Progenitor cell of endocrine pancreas (in vitro differentiated cells): Measurements from ENCODE around the gene TSPAN15. TPM values are rescaled to one million over a fixed set of nuclear protein-coding genes. Genes with fewer than 3 reads are reported as not detected.

Source experiments
- DNase-seq: peaks from one replicate; pipeline ENCODE4 v3.0.0; 2021; ENCODE audit warnings: low spot score; ENCODE audit not compliant: unreplicated experiment
- H3K27ac Mint-ChIP-seq: 2 replicates; pipeline ENCODE4 v1.8.0; 2021; ENCODE audit warnings: mild to moderate bottlenecking, moderate library complexity, mixed read lengths
- H3K27me3 Mint-ChIP-seq: 2 replicates; pipeline ENCODE4 v1.8.0; 2021; ENCODE audit warnings: mixed read lengths
- H3K36me3 Mint-ChIP-seq: 2 replicates; pipeline ENCODE4 v1.8.0; 2022; ENCODE audit warnings: mixed read lengths; ENCODE audit not compliant: insufficient read depth
- H3K4me1 Mint-ChIP-seq: 2 replicates; pipeline ENCODE4 v1.8.0; 2021; ENCODE audit warnings: low read depth, mixed read lengths
- H3K4me3 Mint-ChIP-seq: 2 replicates; pipeline ENCODE4 v1.8.0; 2021; ENCODE audit warnings: low read depth, mild to moderate bottlenecking, moderate library complexity, mixed read lengths
- H3K9me3 Mint-ChIP-seq: 2 replicates; pipeline ENCODE4 v1.8.0; 2021; ENCODE audit warnings: low read depth, mixed read lengths
- total RNA-seq: library from RNA; stranded (reverse); gene quantifications from 2 replicates; pipeline ENCODE4 v1.2.1, GENCODE V29; 2021
- TF ChIP-seq, protein P1 (sequence below): fragments of 200-600 bp; sonication (generic); IDR thresholded peaks from one replicate; pipeline ENCODE4 v1.5.0; 2021; ENCODE audit warnings: antibody characterized with exemption, mild to moderate bottlenecking; ENCODE audit not compliant: unreplicated experiment

The TSPAN15 gene
- total RNA-seq, 1 donor from 2014 or later, result 14.7 TPM

DNA sequence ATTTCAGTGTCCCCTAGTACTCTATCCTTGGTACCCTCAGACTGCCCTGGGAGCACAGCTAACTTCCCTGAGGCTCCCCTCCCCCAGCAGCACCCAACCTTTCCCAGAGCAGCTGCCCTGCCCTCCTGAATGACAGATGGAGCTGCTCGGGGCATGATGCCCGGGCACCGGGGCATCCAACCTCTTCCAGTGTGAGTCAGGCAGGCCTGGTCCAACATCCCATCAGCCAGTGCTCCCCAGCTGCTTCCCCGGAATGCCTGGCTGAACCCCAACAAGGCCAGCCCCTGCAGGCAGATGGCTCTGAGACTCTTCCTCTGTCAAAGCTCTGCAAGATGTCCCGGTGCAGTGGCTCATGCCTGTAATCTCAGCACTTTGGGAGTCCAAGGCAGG, 11.9 kb upstream of the TSPAN15 start:
- TF ChIP-seq, protein P1, sequence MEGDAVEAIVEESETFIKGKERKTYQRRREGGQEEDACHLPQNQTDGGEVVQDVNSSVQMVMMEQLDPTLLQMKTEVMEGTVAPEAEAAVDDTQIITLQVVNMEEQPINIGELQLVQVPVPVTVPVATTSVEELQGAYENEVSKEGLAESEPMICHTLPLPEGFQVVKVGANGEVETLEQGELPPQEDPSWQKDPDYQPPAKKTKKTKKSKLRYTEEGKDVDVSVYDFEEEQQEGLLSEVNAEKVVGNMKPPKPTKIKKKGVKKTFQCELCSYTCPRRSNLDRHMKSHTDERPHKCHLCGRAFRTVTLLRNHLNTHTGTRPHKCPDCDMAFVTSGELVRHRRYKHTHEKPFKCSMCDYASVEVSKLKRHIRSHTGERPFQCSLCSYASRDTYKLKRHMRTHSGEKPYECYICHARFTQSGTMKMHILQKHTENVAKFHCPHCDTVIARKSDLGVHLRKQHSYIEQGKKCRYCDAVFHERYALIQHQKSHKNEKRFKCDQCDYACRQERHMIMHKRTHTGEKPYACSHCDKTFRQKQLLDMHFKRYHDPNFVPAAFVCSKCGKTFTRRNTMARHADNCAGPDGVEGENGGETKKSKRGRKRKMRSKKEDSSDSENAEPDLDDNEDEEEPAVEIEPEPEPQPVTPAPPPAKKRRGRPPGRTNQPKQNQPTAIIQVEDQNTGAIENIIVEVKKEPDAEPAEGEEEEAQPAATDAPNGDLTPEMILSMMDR, result no peak
- no peak for DNase-seq
- H3K9me3 Mint-ChIP-seq, result no peaks in the 10 kb centered on the region
- H3K4me3 Mint-ChIP-seq, result no peak overlapping the region
- H3K36me3 Mint-ChIP-seq, result no peaks in the 10 kb centered on the region
- peaks cover 8% of the 10 kb centered on the region for H3K4me1 Mint-ChIP-seq
- H3K27me3 Mint-ChIP-seq, result peaks cover 18% of the 10 kb centered on the region
- no peak overlapping the region for H3K27ac Mint-ChIP-seq

DNA sequence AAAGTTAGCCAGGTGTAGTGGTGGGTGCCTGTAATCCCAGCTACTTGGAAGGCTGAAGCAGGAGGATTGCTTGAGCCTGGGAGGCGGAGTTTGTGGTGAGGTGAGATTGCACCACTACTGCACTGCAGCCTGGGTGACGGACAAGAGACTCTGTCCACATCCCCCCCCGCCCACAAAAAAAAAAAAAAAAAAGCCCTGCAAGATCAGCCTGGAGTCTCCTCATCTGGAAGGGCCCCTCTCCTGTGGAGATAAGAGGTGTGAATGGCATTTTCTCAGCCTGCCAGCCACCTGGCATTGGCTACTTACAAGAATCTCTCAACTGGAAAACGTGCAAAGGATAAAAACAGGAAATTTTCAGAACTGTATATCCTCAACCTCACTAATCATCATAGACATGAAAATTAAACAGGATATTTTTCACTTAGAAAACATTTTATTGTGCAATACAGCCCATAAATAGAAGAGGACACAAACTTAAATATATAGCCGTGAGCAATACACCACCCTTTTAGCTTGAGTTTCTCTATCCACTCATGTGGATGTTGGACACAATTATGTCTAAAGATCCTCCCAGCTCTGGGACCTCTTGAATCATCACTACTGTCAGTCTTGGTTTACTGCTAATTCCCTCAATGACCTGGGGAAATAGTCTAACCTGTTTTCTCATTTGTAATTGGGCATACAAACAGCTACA, 11.3 kb upstream of the TSPAN15 start:
- Mint-ChIP-seq H3K27ac (no peak overlapping the region), H3K36me3 (no peaks in the 10 kb centered on the region), H3K9me3 (no peaks in the 10 kb centered on the region), H3K4me1 (peaks cover 8% of the 10 kb centered on the region), H3K4me3 (no peak overlapping the region), H3K27me3 (peaks cover 18% of the 10 kb centered on the region)
- DNase-seq, result no peak
- TF ChIP-seq, protein P1, result no peak

DNA sequence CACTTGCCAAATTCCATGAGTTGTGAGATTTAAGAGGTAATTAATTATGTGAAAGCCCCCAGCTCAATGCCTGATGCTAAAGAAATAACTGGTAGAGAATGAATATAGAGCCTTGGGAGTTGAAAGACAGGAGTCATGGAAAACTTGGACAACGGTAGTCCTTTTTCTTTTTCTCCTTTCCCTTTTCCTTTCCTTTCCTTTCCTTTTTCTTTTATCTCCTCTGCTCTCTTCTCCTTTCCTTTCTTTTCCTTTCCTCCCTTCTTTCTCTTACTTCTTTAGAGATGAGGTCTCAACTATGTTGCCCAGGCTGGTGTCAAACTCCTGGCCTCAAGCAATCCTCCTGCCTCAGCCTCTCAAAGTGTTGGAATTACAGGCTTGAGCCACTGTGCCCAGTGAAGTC, 7.9 kb upstream of the TSPAN15 start:
- no peaks in the 10 kb centered on the region for H3K36me3 Mint-ChIP-seq
- TF ChIP-seq, protein P1, result no peak
- no peaks in the 10 kb centered on the region for H3K9me3 Mint-ChIP-seq
- peaks cover 7% of the 10 kb centered on the region for H3K27me3 Mint-ChIP-seq
- no peak for DNase-seq
- no peak overlapping the region for H3K4me3 Mint-ChIP-seq
- no peak overlapping the region for H3K27ac Mint-ChIP-seq
- peaks cover 15% of the 10 kb centered on the region for H3K4me1 Mint-ChIP-seq

DNA sequence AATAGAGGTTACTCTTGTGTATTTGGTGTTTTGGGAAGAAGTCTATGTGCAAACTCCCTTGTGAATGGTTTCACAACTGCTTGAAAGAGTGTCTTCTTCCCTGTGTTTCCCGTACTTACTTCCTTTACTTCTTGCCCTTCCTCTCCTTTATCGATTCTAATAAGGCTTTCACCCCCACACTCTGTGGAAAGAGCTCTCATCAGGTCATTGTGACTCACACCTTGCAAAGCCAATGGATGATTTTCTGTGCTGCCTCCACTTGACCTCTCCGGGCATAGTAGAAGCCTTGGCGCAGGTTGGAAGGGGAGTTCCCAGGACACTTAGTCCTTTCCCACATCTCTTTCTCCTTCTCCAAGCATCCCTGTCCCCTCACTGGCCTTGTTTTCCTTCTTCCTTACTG, 6.2 kb upstream of the TSPAN15 start:
- peaks cover 4% of the 10 kb centered on the region for H3K27me3 Mint-ChIP-seq
- no peaks in the 10 kb centered on the region for H3K36me3 Mint-ChIP-seq
- TF ChIP-seq, protein P1, result no peak
- no peak overlapping the region for H3K4me3 Mint-ChIP-seq
- peaks cover 14% of the 10 kb centered on the region for H3K4me1 Mint-ChIP-seq
- no peak overlapping the region for H3K27ac Mint-ChIP-seq
- DNase-seq, result no peak
- no peaks in the 10 kb centered on the region for H3K9me3 Mint-ChIP-seq

DNA sequence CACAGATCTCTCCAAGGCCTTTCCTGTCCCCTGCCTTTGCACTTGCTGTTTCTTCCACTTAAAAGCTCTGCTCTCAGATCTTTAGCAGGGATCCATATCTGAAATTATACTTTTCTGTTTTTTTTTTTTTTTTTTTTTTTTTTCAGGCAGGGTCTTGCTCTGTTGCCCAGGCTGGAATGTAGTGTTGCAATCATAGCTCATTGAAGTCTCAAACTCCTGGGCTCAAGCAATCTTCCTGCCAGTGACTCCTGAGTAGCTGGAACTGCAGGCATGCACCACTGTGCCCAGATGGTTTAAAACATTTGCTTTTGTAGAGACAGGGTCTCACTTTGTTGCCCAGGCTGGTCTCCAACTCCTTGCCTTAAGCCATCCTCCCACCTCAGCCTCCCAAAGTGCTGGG, 5.0 kb upstream of the TSPAN15 start:
- no peak for DNase-seq
- peaks cover 17% of the 10 kb centered on the region for H3K4me1 Mint-ChIP-seq
- H3K36me3 Mint-ChIP-seq, result no peaks in the 10 kb centered on the region
- H3K27me3 Mint-ChIP-seq, result peaks cover 4% of the 10 kb centered on the region
- H3K9me3 Mint-ChIP-seq, result no peaks in the 10 kb centered on the region
- H3K27ac Mint-ChIP-seq, result no peak overlapping the region
- no peak overlapping the region for H3K4me3 Mint-ChIP-seq
- TF ChIP-seq, protein P1, result no peak
